HepG2 (cell line): Measurements from ENCODE around the gene CDK13. TPM values are rescaled to one million over a fixed set of nuclear protein-coding genes. Genes with fewer than 3 reads are reported as not detected.

ENCODE experiments used
- ATAC-seq: fragments of 200-7000 bp; cut with Tn5 transposase; 3 replicates; pipeline ENCODE4 v1.9.1; 2020; ENCODE audit warnings: mild to moderate bottlenecking, moderate library complexity
- BruUV-seq: library from RNA; stranded (reverse); fragments of 400-500 nt; replicated peaks from 2 replicates; lab custom pipeline; 2021; lab: Mats Ljungman, UMichigan
- CTCF ChIA-PET: fragments of 300-600 bp; formaldehyde crosslinking; extraction: SDS; loops from one replicate; lab custom pipeline; 2021; ENCODE audit warnings: low total read pairs, inconsistent platforms, low intra/inter-chr PET ratio; lab: Yijun Ruan, JAX
- POLR2A ChIA-PET: fragments of 350-600 bp; sonication (Branson Sonifier 250); formaldehyde crosslinking; loops from one replicate; lab custom pipeline; 2020; ENCODE audit warnings: antibody characterized with exemption, inconsistent platforms; lab: Yijun Ruan, JAX
- DNase-seq: peaks from one replicate; pipeline ENCODE4 v3.0.0-alpha.2; 2015; ENCODE audit warnings: low spot score
- FAIRE-seq: peaks from 3 replicates; lab custom pipeline; 2011; peaks lifted over from hg19 to GRCh38; lab: Jason Lieb, UNC
- H2AFZ ChIP-seq: one replicate; pipeline ENCODE4 v1.6.1; 2011; ENCODE audit warnings: low read length, inconsistent platforms
- H3K27ac ChIP-seq: fragments of 300-600 bp; 3 replicates; pipeline ENCODE4 v1.8.0; 2011; ENCODE audit warnings: mixed run types, mild to moderate bottlenecking, mixed read lengths, low read length, inconsistent platforms; ENCODE audit not compliant: insufficient read depth; ENCODE audit errors: extremely low read length
- H3K27me3 ChIP-seq, 2 experiments: fragments of 200-600 bp in 1 of 2; 2 replicates in 1 of 2; 3 replicates in 1 of 2; pipeline versions ENCODE4 v1.6.0 to v1.8.0; 2011; ENCODE audit warnings: low read length in 2 of 2, mild to moderate bottlenecking in 2 of 2, moderate library complexity in 2 of 2, inconsistent platforms in 1 of 2; ENCODE audit not compliant: insufficient read depth in 2 of 2, control insufficient read depth in 1 of 2
- H3K36me3 ChIP-seq, 2 experiments: fragments of 200-600 bp in 1 of 2; replicated peaks in 1 of 2; 2 replicates in 1 of 2; 3 replicates in 1 of 2; pipeline versions ENCODE4 v1.5.1 to v1.8.0; 2011; ENCODE audit warnings: low read length in 2 of 2, inconsistent platforms in 1 of 2; ENCODE audit not compliant: insufficient read depth in 2 of 2, control insufficient read depth in 1 of 2
- H3K4me1 ChIP-seq: 2 replicates; pipeline ENCODE4 v1.5.1; 2012; ENCODE audit warnings: low read length, inconsistent platforms; ENCODE audit not compliant: insufficient read depth
- H3K4me2 ChIP-seq: 2 replicates; pipeline ENCODE4 v1.6.0; 2011; ENCODE audit warnings: low read depth, low read length, inconsistent platforms
- H3K4me3 ChIP-seq, 3 experiments: fragments of 200-600 bp in 1 of 3; sonication (generic), shearing (Covaris generic) in 1 of 3; replicated peaks in 1 of 3; 2 replicates each; pipeline ENCODE4 v1.5.1; 2011 to 2016; ENCODE audit warnings: low read length in 3 of 3, inconsistent platforms in 2 of 3, low read depth in 2 of 3, mild to moderate bottlenecking in 2 of 3, control low read depth in 1 of 3, mixed read lengths in 1 of 3; ENCODE audit not compliant: insufficient read depth in 1 of 3
- H3K79me2 ChIP-seq: one replicate; pipeline ENCODE4 v1.6.1; 2011; ENCODE audit warnings: low read length, inconsistent platforms; ENCODE audit not compliant: insufficient read depth
- H3K9ac ChIP-seq: 2 replicates; pipeline ENCODE4 v1.6.0; 2011; ENCODE audit warnings: mild to moderate bottlenecking, low read depth, low read length, inconsistent platforms; ENCODE audit not compliant: insufficient read depth
- H3K9me3 ChIP-seq: 2 replicates; pipeline ENCODE4 v1.5.1; 2012; ENCODE audit warnings: mild to moderate bottlenecking, low read length
- H4K20me1 ChIP-seq: 2 replicates; pipeline ENCODE4 v1.6.0; 2011; ENCODE audit warnings: inconsistent platforms, mild to moderate bottlenecking, low read length, moderate library complexity; ENCODE audit not compliant: insufficient read depth
- ARNT ChIP-seq: fragments of 450-650 bp; IDR thresholded peaks from 2 replicates; pipeline ENCODE4 v1.6.1; 2017
- CSRNP1 ChIP-seq: sonication (generic); formaldehyde crosslinking; IDR thresholded peaks from 2 replicates; pipeline ENCODE4 v1.8.1; 2023; ENCODE audit warnings: mild to moderate bottlenecking, missing genetic modification reagents
- FOSL1 ChIP-seq: sonication (generic); formaldehyde crosslinking; IDR thresholded peaks from 2 replicates; pipeline ENCODE4 v1.9.0; 2021; ENCODE audit warnings: missing genetic modification reagents, borderline replicate concordance
- HNF4A ChIP-seq: sonication (generic); formaldehyde crosslinking; IDR thresholded peaks from 2 replicates; pipeline ENCODE4 v1.4.0; 2020; ENCODE audit warnings: missing genetic modification reagents
- HOXA7 ChIP-seq: sonication (generic); formaldehyde crosslinking; IDR thresholded peaks from 2 replicates; pipeline ENCODE4 v1.8.1; 2022; ENCODE audit warnings: mild to moderate bottlenecking, missing genetic modification reagents, moderate library complexity
- KAT8 ChIP-seq: IDR thresholded peaks from 2 replicates; pipeline ENCODE4 v1.6.1; 2016; ENCODE audit warnings: missing genetic modification reagents, missing compliant biosample characterization
- KDM1A ChIP-seq: IDR thresholded peaks from 2 replicates; pipeline ENCODE4 v1.6.1; 2016; ENCODE audit warnings: missing compliant biosample characterization
- MAFF ChIP-seq: IDR thresholded peaks from 2 replicates; pipeline ENCODE4 v1.6.1; 2011; ENCODE audit warnings: low read depth, low read length, improper control_type of control experiment
- MED8 ChIP-seq: sonication (generic); formaldehyde crosslinking; IDR thresholded peaks from 2 replicates; pipeline ENCODE4 v1.8.1; 2023; ENCODE audit warnings: mild to moderate bottlenecking, missing genetic modification reagents; ENCODE audit not compliant: insufficient replicate concordance
- POLR2G ChIP-seq: fragments of 200-400 bp; formaldehyde crosslinking; IDR thresholded peaks from 2 replicates; pipeline ENCODE4 v1.6.1; 2018; ENCODE audit warnings: mild to moderate bottlenecking, low read depth, low read length, moderate library complexity
- SP1 ChIP-seq, 2 experiments: fragments of 450-650 bp in 1 of 2; sonication (generic) in 1 of 2; formaldehyde crosslinking in 1 of 2; IDR thresholded peaks; 2 replicates each; pipeline versions ENCODE4 v1.4.0 to v1.6.1; 2016 to 2020; ENCODE audit warnings: missing genetic modification reagents in 1 of 2
- ZBTB49 ChIP-seq: sonication (generic); formaldehyde crosslinking; IDR thresholded peaks from 2 replicates; pipeline ENCODE4 v1.4.0; 2020; ENCODE audit warnings: missing genetic modification reagents, borderline replicate concordance
- ZNF264 ChIP-seq: sonication (generic); formaldehyde crosslinking; IDR thresholded peaks from 2 replicates; pipeline ENCODE4 v1.4.0; 2020; ENCODE audit warnings: missing genetic modification reagents
- ZNF282 ChIP-seq: fragments of 450-650 bp; IDR thresholded peaks from 2 replicates; pipeline ENCODE4 v1.6.1; 2018; ENCODE audit not compliant: partially characterized antibody
- WGBS: methylation state at CpG from one replicate; pipeline ENCODE4 v1.1.6; 2017; ENCODE audit warnings: low lambda C conversion rate; 5-methylcytosine and 5-hydroxymethylcytosine counted together
- in situ Hi-C: cut with HindIII; loops from 2 replicates; pipeline ENCODE4 v1.10.0; 2017; ENCODE audit warnings: low pct_unique_long_range_greater_than_20kb; ENCODE audit not compliant: extremely low pct_ligation_motif_present
- intact Hi-C: fragments of 100-400 bp; cut with micrococcal nuclease; formaldehyde crosslinking; loops from one replicate; pipeline ENCODE4 v1.10.0; 2022; ENCODE audit not compliant: unreplicated experiment
- polyA plus RNA-seq, 8 experiments: library from polyadenylated mRNA; depleted of rRNA in 3 of 8; stranded (reverse) in 7 of 8; unstranded in 1 of 8; fragments of >200 nt; fragmentation: Illumina TruSeq in 4 of 8; extraction: Trizol in 4 of 8; gene quantifications; 2 replicates each; pipeline versions ENCODE4 v1.2.1 to v1.2.3, GENCODE V29; 2011 to 2016; ENCODE audit warnings: low read depth in 4 of 8, missing spikeins in 1 of 8, mixed read lengths in 1 of 8; ENCODE audit not compliant: insufficient read depth in 1 of 8
- total RNA-seq, 5 experiments: library from RNA; depleted of rRNA; stranded (reverse); fragments of >200 nt; fragmentation: Illumina TruSeq; extraction: Trizol; gene quantifications; 2 replicates each; pipeline ENCODE4 v1.2.3, GENCODE V29; 2016; ENCODE audit warnings: low read depth in 1 of 5
- TF ChIP-seq, protein P1 (sequence below): sonication (generic); formaldehyde crosslinking; IDR thresholded peaks from 2 replicates; pipeline ENCODE4 v1.9.0; 2021; ENCODE audit warnings: missing genetic modification reagents, mild to moderate bottlenecking, borderline replicate concordance

The CDK13 gene
- total and polyA plus RNA-seq, 2 of the 13 experiments (the other 11 are each of a cell fraction or from before 2014, with no cell fraction given), result 21.0 to 40.9 TPM

DNA sequence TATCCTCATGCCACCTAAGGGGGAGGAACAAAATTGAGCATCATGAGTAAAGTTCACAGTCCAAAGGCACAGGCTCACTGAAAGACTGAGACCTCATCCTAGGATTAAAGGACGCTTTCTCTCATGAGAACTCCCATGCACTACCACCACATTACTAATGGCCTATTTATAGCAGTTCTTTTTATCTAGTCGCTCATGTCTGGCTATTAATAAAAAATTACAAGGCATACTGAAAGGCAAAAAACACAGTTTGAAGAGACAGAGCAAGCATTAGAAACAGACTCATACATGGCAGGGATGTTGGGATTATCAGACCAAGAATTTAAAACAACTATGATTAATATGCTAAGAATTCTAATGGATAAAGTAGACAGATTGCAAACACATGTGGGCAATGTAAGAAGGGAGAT is 46.0 kb upstream of the CDK13 start:
- intact Hi-C loops (no loop called here), in situ Hi-C loops (no loop called here)
- TF ChIP-seq ZBTB49 (CRISPR knock-in tag), result no peak
- TF ChIP-seq HNF4A, result peak; percentile 29
- no peaks in the 10 kb centered on the region for H4K20me1 ChIP-seq
- DNase-seq (no peak), ATAC-seq (peak; percentile 68), FAIRE-seq (no peak)
- POLR2A ChIA-PET, result no interaction called here
- H2AFZ ChIP-seq, result no peak overlapping the region
- H3K79me2 ChIP-seq, result no peaks in the 10 kb centered on the region
- H3K4me3 ChIP-seq, result no peak overlapping the region
- CTCF ChIA-PET, result no interaction called here
- no TSS peak for BruUV-seq
- H3K4me2 ChIP-seq, result no peak overlapping the region
- no peak overlapping the region for H3K9ac ChIP-seq
- peaks cover 9% of the 10 kb centered on the region; the same call in 1 of the 2 replicates for H3K4me1 ChIP-seq
- WGBS, result 42% methylated on average over 2 of the region's 2 CpGs
- no peak overlapping the region for H3K27ac ChIP-seq
- peaks cover 5% of the 10 kb centered on the region; the same call in 1 of the 2 replicates for H3K9me3 ChIP-seq
- no peaks in the 10 kb centered on the region; a peak in 1 of 5 replicates for H3K27me3 ChIP-seq
- no peaks in the 10 kb centered on the region for H3K36me3 ChIP-seq

DNA sequence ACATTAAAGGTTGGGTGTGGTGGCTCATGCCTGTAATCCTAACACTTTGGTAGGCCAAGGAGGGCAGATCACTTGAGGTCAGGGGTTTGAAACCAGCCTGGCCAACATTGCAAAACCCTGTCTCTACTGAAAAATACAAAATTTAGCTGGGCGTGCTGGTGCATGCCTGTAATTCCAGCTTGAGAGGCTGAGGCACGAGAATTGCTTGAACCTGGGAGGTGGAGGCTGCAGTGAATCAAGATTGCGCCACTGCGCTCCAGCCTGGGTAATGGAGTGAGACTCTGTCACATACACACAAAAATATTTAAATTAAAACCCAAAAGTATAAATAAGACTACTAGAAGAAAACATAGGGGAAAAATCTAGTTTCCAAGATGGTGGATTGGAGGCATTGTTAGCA is 41.9 kb upstream of the CDK13 start:
- 67% methylated on average over 4 of the region's 4 CpGs for WGBS
- Histone ChIP-seq H3K9me3 (peaks cover 5% of the 10 kb centered on the region; the same call in 1 of the 2 replicates), H4K20me1 (no peaks in the 10 kb centered on the region), H2AFZ (no peak overlapping the region), H3K4me3 (no peak overlapping the region), H3K27ac (no peak overlapping the region), H3K36me3 (no peaks in the 10 kb centered on the region), H3K9ac (no peak overlapping the region), H3K27me3 (no peaks in the 10 kb centered on the region), H3K4me2 (no peak overlapping the region), H3K79me2 (no peaks in the 10 kb centered on the region), H3K4me1 (peaks cover 9% of the 10 kb centered on the region; the same call in 1 of the 2 replicates)
- ATAC-seq (no peak), DNase-seq (no peak), FAIRE-seq (no peak)
- ChIA-PET POLR2A (no interaction called here), CTCF (no interaction called here)
- BruUV-seq, result no TSS peak
- in situ Hi-C loops (no loop called here), intact Hi-C loops (no loop called here)
- no peak for TF ChIP-seq MED8 (CRISPR knock-in tag)
- TF ChIP-seq, protein P1, sequence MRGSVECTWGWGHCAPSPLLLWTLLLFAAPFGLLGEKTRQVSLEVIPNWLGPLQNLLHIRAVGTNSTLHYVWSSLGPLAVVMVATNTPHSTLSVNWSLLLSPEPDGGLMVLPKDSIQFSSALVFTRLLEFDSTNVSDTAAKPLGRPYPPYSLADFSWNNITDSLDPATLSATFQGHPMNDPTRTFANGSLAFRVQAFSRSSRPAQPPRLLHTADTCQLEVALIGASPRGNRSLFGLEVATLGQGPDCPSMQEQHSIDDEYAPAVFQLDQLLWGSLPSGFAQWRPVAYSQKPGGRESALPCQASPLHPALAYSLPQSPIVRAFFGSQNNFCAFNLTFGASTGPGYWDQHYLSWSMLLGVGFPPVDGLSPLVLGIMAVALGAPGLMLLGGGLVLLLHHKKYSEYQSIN (CRISPR knock-in tag), result no peak
- no peak for TF ChIP-seq POLR2G
- TF ChIP-seq KDM1A (CRISPR knock-in tag), result no peak
- no peak for TF ChIP-seq ZNF264
- no peak for TF ChIP-seq ARNT
- no peak for TF ChIP-seq CSRNP1 (CRISPR knock-in tag)
- TF ChIP-seq MAFF, result no peak
- no peak for TF ChIP-seq KAT8
- TF ChIP-seq ZNF282, result no peak
- no peak for TF ChIP-seq FOSL1 (CRISPR knock-in tag)
- TF ChIP-seq SP1 (IDR thresholded peaks at IDR 0.05), result no peak
- TF ChIP-seq SP1 (CRISPR knock-in tag; IDR thresholded peaks at IDR 0.05), result no peak
- TF ChIP-seq HOXA7 (CRISPR knock-in tag), result no peak
